Measurements from ENCODE around the gene CLRN3.

- no peak for TF ChIP-seq CTCF (conservative IDR thresholded peaks at IDR 0.05 in 1 of 2, IDR thresholded peaks at IDR 0.05 in 1 of 2; ENCODE audit: low read depth in 1 of 2, low read length in 2 of 2)
- no peak for TF ChIP-seq EZH2 (IDR thresholded peaks at IDR 0.05; ENCODE audit: low read length, missing control alignments)
Measured at GRCh38 chr10:127852456-127852855, 40.3 kb downstream of the CLRN3 start.
